Activated naive CD8-positive, alpha-beta T cell treated with anti-CD3 and anti-CD28 coated beads for 36 hours (primary cell): ENCODE data around the gene SCLY. TPM values are rescaled to one million over a fixed set of nuclear protein-coding genes. Genes with fewer than 3 reads are reported as not detected.
"Not testable (repeated sequence)": the region's sequence is repeated elsewhere in the genome, so short reads cannot be mapped to it uniquely, and the experiment has no call there.

Source experiments
- DNase-seq: peaks from one replicate; pipeline ENCODE4 v3.0.0; 2021
- H3K27ac Mint-ChIP-seq: one replicate; pipeline ENCODE4 v1.8.0; 2022; ENCODE audit warnings: mild to moderate bottlenecking, moderate library complexity, mixed read lengths
- H3K27me3 Mint-ChIP-seq: one replicate; pipeline ENCODE4 v1.8.0; 2022; ENCODE audit warnings: mild to moderate bottlenecking, mixed read lengths
- H3K36me3 Mint-ChIP-seq: one replicate; pipeline ENCODE4 v1.8.0; 2021; ENCODE audit warnings: mild to moderate bottlenecking, mixed read lengths
- H3K4me1 Mint-ChIP-seq: one replicate; pipeline ENCODE4 v1.8.0; 2021; ENCODE audit warnings: mixed read lengths
- H3K4me3 Mint-ChIP-seq: one replicate; pipeline ENCODE4 v1.8.0; 2022; ENCODE audit warnings: mild to moderate bottlenecking, moderate library complexity, mixed read lengths
- H3K9me3 Mint-ChIP-seq: one replicate; pipeline ENCODE4 v1.8.0; 2022; ENCODE audit warnings: mixed read lengths
- total RNA-seq, 2 experiments: library from RNA; stranded (reverse); gene quantifications; one replicate each; pipeline ENCODE4 v1.2.3, GENCODE V29; 2021

The SCLY gene
- total RNA-seq, 2 experiments from 2014 or later = 71.6 to 72.9 TPM

DNA sequence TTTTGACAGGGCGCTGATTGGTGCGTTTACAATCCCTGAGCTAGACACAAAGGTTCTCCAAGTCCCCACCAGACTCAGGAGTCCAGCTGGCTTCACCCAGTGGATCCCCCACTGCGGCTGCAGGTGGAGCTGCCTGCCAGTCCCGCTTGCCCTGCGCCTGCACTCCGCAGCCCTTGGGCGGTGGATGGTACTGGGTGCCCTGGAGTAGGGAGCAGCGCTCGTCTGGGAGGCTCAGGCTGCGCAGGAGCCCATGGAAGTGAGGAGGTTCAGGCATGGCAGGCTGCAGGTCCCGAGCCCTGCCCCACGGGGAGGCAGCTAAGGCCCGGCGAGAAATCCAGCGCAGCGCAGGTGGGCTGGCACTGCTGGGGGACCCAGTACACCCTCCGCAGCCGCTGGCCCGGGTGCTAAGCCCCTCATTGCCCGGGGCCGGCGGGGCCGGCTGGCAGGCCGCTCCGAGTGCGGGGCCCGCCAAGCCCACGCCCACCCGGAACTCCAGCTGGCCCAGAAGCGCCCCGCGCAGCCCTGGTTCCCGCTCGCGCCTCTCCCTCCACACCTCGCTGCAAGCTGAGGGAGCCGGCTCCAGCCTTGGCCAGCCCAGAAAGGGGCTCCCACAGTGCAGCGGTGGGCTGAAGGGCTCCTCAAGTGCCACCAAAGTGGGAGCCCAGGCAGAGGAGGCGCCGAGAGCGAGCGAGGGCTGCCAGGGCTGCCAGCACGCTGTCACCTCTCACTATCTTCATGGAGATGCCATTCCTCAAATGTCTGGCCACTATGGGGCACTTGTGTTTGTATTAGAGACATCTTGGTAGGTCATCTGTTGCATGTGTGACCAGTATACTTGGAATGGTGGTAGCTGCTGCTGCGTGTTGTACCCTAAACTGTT is 2.9 kb upstream of the SCLY start:
- not testable (repeated sequence) for DNase-seq, H3K9me3 Mint-ChIP-seq, H3K4me3 Mint-ChIP-seq, H3K27ac Mint-ChIP-seq
- Mint-ChIP-seq H3K4me1 (peaks cover 26% of the 10 kb centered on the region), H3K36me3 (peaks cover 25% of the 10 kb centered on the region), H3K27me3 (peaks cover 32% of the 10 kb centered on the region)

DNA sequence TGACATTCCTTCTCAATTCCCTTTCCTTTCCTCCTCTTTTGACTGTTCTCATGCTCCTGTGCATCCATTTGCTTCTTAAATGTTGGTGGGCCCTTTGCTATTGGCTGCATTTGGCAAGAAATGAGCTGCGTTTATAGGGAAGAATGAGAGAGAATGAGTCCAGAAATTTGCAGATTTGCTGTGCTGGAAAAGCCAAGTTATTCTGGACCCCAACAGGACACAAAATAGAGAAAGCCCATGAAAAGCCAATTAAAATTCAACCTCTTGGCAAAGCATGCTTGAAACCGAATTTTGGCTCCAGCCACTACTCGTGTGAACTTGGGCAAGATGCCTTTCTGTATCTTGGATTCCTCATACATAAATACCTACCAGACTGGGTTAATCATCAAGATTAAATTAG is 1.3 kb upstream of the SCLY start:
- no peak for DNase-seq
- H3K27ac Mint-ChIP-seq = no peak overlapping the region
- H3K4me1 Mint-ChIP-seq = peaks cover 39% of the 10 kb centered on the region
- peaks cover 41% of the 10 kb centered on the region for H3K36me3 Mint-ChIP-seq
- no peaks in the 10 kb centered on the region for H3K9me3 Mint-ChIP-seq
- peak overlapping the region; percentile 83 for H3K4me3 Mint-ChIP-seq
- H3K27me3 Mint-ChIP-seq = peaks cover 23% of the 10 kb centered on the region

DNA sequence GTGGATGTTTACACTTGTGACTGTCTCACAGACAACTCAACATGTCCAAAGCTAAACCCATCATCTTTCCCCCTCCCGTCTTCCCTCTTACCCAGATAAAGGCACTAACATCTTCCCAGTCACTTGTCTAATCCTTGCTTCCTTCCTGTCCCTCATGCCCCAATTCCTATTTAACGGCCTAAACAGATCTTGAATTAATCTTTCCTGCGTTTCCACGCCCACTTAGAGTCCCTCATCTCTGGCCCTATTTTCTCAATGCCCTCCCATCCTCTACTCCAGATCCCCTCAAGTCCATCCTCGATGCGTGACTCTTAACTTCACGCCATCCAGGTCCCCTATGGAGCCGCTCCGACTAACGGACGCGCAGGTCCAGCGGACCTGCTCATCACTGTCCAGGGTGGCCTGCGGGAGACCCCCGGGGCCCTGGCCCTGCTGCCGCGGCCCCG is 682 bp upstream of the SCLY start:
- H3K9me3 Mint-ChIP-seq = no peaks in the 10 kb centered on the region
- peaks cover 23% of the 10 kb centered on the region for H3K27me3 Mint-ChIP-seq
- H3K27ac Mint-ChIP-seq = peak overlapping the region; percentile 82
- peaks cover 40% of the 10 kb centered on the region for H3K4me1 Mint-ChIP-seq
- peaks cover 46% of the 10 kb centered on the region for H3K36me3 Mint-ChIP-seq
- DNase-seq = no peak
- H3K4me3 Mint-ChIP-seq = peak overlapping the region; percentile 83

DNA sequence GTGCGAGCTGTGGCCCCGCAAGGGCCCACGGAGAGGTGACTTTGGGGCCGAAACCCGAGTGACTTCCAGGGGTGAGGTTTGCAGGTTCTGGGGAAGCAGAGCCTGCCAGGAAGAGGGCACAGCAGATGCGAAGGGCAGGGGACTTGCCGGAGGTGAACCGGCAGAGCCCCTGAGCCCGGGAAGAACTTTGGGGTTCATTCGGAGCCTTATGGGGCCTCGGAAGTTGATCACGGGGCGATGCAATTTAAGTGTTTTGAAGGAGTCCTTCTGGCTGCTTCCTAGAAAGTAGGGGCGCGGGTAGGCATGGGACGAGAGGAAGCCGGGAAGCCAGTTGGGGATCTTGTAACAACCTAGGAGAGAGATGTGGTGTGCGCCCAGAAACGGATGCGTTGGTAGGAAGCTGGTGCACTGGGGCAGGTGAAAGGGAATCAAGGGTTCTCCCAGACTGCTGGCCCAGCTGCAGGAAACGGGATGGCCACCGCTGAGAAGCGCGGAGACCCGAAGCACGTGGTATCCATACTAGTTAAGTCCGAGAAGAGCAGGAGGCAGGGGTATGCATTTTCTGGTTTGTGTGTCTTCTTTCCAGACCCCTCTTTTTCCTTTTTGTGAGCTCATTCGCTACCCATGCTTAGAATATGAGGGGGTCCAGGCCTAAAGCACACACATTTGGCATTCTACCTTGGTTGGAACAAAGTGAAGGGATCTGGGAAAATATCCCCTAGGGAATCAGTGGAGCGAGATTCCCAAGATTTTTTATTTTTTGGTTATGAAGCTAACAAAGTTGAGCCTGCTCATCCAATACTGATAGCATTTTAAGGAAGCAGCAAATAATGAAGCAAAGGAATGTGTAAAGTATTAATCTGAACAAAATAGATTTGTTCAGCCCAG is 758 bp downstream of the SCLY start:
- peaks cover 9% of the 10 kb centered on the region for H3K27me3 Mint-ChIP-seq
- peaks cover 8% of the 10 kb centered on the region for H3K9me3 Mint-ChIP-seq
- H3K4me3 Mint-ChIP-seq = peak overlapping the region; percentile 83
- peak overlapping the region; percentile 92 for H3K27ac Mint-ChIP-seq
- peaks cover 45% of the 10 kb centered on the region for H3K4me1 Mint-ChIP-seq
- peaks cover 59% of the 10 kb centered on the region for H3K36me3 Mint-ChIP-seq
- peak; percentile 22 for DNase-seq

DNA sequence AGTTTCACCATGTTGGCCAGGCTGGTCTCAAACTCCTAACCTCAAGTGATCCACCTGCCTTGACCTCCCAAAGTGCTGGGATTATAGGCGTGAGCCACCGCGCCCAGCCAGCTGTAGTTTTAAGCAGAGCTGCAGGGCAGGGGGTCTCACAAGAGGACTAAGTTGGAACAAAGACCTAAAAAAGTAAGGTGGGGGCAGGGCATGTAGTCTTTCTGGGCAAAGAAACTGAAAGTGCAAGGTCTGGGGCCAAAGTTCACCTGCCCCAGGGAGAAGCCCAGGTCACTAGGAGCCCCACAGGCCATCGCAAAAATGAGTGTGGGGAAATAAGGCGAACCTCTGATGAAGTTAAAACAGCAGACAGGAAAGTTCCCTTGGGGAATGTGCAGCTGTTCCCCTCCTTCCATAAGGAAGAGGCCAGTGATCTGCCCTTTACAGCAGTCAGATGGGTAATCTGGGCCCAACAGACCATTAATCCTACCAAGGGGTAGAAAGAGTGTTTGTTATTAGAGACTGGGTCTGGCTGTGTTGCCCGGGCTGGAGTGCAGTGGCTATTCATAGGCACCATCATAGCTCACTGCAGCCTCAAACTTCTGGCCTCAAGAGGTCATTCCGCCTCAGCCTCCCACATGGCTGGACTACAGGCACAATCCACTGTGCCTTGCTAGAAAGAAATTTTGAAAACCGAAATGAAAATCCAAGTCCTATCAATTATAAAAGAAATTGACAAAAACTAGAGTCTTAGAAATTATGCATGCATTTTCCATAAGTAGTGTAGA is 2.8 kb downstream of the SCLY start:
- peak overlapping the region; percentile 9 for H3K27ac Mint-ChIP-seq
- DNase-seq = no peak
- peaks cover 21% of the 10 kb centered on the region for H3K9me3 Mint-ChIP-seq
- H3K27me3 Mint-ChIP-seq = no peaks in the 10 kb centered on the region
- peaks cover 55% of the 10 kb centered on the region for H3K4me1 Mint-ChIP-seq
- peaks cover 78% of the 10 kb centered on the region for H3K36me3 Mint-ChIP-seq
- H3K4me3 Mint-ChIP-seq = peak overlapping the region; percentile 83

DNA sequence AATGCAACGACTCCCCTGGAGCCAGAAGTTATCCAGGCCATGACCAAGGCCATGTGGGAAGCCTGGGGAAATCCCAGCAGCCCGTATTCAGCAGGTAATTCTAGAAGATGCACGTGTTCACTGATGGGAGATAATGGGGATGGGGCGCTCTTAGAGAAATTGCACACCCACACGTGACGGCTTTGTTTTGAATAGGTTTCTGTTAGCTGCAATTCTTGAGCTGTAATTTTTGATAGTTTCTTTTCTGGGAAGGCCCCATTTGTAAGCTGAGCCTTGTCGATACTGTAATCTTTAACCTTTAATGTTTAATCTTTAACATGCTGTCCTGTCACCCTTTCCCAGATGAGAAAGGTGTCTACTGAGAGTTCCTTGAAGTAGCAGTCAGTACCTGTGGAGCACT is 3.6 kb downstream of the SCLY start:
- H3K36me3 Mint-ChIP-seq = peaks cover 79% of the 10 kb centered on the region
- no peak for DNase-seq
- no peak overlapping the region for H3K4me3 Mint-ChIP-seq
- H3K27ac Mint-ChIP-seq = peak overlapping the region; percentile 26
- H3K9me3 Mint-ChIP-seq = peaks cover 21% of the 10 kb centered on the region
- peaks cover 58% of the 10 kb centered on the region for H3K4me1 Mint-ChIP-seq
- H3K27me3 Mint-ChIP-seq = no peaks in the 10 kb centered on the region

DNA sequence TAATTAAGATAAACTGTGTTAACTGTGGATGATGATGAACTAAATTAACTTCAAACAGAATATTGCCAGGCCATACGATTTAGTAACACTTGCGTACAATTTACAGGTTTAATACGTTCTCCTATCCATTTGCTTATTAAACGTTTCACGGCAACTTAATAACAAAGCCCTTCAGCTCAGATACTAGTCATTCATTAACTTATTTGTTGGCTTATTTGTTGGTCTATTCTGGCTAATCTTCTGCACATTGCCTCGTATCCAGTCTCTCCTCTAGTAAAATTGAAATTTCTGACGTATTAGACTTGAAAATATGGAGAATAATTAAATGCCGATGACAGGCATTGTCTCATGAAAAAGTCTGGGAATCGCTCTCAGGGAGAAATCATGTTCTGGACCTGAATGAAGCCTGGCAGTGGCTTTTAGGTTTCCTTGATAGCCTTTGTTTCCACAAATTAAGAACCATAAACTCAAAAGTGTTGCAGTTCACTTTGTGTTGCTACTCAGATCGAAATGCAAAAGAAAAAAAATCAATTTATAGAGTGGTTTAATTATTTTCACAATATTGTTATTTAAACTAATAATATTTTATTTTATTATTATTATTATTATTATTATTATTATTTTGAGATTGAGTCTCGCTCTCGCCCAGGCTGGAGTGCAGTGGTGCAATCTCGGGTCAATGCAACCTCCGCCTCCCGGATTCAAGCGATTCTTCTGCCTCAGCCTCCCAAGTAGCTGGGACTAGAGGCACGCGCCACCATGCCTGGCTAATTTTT is 4.5 kb downstream of the SCLY start:
- H3K4me1 Mint-ChIP-seq = peaks cover 64% of the 10 kb centered on the region
- DNase-seq = no peak
- H3K36me3 Mint-ChIP-seq = peaks cover 83% of the 10 kb centered on the region
- H3K27me3 Mint-ChIP-seq = no peaks in the 10 kb centered on the region
- H3K27ac Mint-ChIP-seq = no peak overlapping the region
- no peak overlapping the region for H3K4me3 Mint-ChIP-seq
- peaks cover 21% of the 10 kb centered on the region for H3K9me3 Mint-ChIP-seq

DNA sequence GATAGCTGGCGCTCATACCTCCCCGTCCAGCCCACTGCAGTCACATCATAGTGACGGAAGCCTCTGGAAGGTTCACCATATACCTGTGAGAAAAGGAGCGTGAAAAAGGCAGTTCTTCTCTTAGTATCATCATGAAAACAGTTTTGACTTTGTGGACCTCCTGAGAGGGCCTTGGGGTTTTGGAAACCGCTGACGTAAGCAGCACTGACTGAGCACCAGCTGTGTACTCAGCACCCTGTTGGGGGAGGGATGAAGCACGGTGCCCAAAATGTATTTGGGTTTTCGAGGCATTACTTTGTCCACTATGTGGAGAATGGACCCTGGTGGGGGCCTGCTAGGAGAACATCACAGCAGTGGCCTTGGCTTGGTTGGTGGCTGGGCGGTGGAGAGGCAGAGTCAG is 5.4 kb downstream of the SCLY start:
- no peaks in the 10 kb centered on the region for H3K27me3 Mint-ChIP-seq
- peak overlapping the region; percentile 29 for H3K4me3 Mint-ChIP-seq
- peak overlapping the region; percentile 80 for H3K27ac Mint-ChIP-seq
- peaks cover 86% of the 10 kb centered on the region for H3K36me3 Mint-ChIP-seq
- H3K4me1 Mint-ChIP-seq = peaks cover 64% of the 10 kb centered on the region
- DNase-seq = no peak
- peaks cover 21% of the 10 kb centered on the region for H3K9me3 Mint-ChIP-seq

DNA sequence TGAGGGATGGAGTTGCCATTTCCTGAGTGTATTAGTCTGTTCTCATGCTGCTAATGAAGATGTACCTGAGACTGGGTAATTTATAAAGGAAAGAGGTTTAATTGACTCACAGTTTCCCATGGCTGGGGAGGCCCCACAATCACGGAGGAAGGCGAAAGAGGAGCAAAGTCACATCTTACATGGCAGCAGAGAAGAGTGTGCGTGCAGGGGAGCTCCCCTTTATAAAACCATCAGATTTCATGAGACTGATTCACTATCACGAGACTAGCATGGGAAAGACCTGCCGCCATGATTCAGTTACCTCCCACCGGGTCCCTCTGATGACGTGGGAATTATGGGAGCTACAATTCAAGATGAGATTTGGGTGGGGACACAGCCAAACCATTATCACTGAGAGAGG is 5.9 kb downstream of the SCLY start:
- Mint-ChIP-seq H3K27ac (peak overlapping the region; percentile 80), H3K4me3 (peak overlapping the region; percentile 15), H3K36me3 (peaks cover 86% of the 10 kb centered on the region), H3K4me1 (peaks cover 62% of the 10 kb centered on the region), H3K9me3 (peaks cover 21% of the 10 kb centered on the region)
- H3K27me3 Mint-ChIP-seq = not testable (repeated sequence)
- peak; percentile 50 for DNase-seq

DNA sequence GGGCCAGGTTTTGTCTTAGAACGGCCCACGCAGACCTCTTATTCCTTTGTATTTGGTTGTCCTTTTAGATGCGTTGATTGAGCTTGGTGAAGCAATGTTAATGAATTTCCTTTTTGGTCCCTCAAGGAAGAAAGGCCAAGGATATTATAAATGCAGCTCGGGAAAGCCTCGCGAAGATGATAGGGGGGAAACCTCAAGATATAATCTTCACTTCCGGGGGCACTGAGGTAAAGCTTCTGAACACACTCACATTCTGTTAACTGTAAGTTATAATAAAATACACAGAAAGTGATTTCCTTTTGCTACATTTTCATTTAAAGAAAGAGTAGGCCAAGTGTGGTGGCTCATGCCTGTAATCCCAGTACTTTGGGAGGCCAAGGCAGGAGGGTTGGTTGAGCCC is 7.1 kb downstream of the SCLY start:
- Mint-ChIP-seq H3K9me3 (peaks cover 25% of the 10 kb centered on the region), H3K36me3 (peaks cover 87% of the 10 kb centered on the region), H3K27me3 (no peaks in the 10 kb centered on the region), H3K27ac (peak overlapping the region; percentile 75), H3K4me1 (peaks cover 57% of the 10 kb centered on the region), H3K4me3 (peak overlapping the region; percentile 11)
- no peak for DNase-seq

DNA sequence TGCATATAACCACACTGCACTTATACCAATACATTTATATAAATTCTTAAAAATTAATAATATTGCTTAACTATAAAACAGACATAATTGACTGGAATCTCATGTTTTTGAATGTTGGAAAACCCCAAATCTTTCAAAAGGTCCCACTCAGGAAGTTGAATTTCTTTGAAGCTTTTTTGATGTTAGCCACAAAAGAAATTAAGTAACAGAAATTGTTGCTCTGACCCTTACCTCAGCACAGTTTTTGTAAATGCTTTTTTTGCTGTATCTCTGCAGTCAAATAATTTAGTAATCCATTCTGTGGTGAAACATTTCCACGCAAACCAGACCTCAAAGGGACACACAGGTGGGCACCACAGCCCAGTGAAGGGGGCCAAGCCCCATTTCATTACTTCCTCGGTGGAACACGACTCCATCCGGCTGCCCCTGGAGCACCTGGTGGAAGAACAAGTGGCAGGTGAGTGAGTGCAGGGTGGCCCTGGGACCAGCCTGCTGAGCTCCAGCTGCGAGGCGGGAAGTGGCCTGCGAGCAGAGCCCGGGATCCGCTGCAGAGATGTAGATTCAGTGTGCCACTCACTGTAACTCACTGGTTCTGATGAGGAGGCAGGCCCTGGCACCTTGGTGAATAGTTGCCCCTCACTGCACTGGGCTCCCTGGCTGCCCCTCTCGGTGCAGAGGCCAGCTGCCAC is 8.4 kb downstream of the SCLY start:
- peak overlapping the region; percentile 59 for H3K4me3 Mint-ChIP-seq

DNA sequence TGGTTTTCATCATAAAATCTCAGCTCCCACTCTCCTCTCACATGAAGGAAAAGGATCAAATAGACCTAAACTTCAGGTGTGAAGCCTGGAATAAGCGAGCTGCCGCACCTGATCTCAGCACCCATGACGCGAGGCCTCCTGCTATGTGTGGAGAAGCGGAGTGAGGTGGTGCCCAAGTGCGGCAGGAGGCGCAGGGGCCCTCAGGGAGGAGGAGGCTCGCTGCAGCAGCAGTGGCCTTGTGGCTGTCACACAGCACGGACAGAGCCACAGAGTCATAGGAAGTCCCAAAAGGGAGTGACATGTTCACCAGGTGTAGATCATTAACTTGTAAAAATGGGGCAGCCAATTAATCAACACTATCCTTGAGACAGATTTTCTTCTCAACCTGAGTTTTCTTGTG is 9.1 kb downstream of the SCLY start:
- Mint-ChIP-seq H3K27ac (peak overlapping the region; percentile 91), H3K4me3 (no peak overlapping the region), H3K9me3 (peaks cover 28% of the 10 kb centered on the region), H3K4me1 (peaks cover 44% of the 10 kb centered on the region), H3K27me3 (no peaks in the 10 kb centered on the region), H3K36me3 (peaks cover 86% of the 10 kb centered on the region)
- no peak for DNase-seq

More for the DNA sequence above, 8.4 kb downstream of the SCLY start:
- Mint-ChIP-seq H3K27me3 (no peaks in the 10 kb centered on the region), H3K27ac (peak overlapping the region; percentile 91), H3K4me1 (peaks cover 45% of the 10 kb centered on the region), H3K36me3 (peaks cover 85% of the 10 kb centered on the region), H3K9me3 (peaks cover 27% of the 10 kb centered on the region)
- DNase-seq = no peak

DNA sequence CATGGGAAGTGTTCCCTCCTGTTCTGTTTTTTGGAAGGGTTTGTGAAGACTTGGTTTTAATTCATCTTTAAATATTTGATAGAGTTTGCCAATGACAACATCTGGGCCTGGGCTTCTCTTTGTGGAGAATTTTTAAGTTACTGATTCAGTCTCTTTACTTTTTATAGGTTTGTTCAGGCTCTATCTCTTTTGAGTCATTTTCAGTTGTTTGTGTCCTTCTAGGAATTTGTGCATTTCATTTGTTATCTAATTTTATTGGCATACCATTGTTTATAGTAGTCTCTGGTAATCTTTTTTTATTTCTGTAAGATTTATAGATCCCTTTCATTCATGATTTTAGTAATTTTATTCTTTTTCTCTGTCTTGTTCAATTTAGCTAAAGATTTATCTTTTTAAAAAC is 14.6 kb downstream of the SCLY start:
- H3K9me3 Mint-ChIP-seq = peaks cover 9% of the 10 kb centered on the region
- H3K27ac Mint-ChIP-seq = no peak overlapping the region
- H3K27me3 Mint-ChIP-seq = no peaks in the 10 kb centered on the region
- H3K4me3 Mint-ChIP-seq = no peak overlapping the region
- no peak for DNase-seq
- peaks cover 85% of the 10 kb centered on the region for H3K36me3 Mint-ChIP-seq
- H3K4me1 Mint-ChIP-seq = peaks cover 15% of the 10 kb centered on the region
